ENCODE measurements around the gene EZH2. TPM values are rescaled to one million over a fixed set of nuclear protein-coding genes. Genes with fewer than 3 reads are reported as not detected.

The EZH2 gene
- total RNA-seq, 2 donors from 2014 or later = 2.3 to 8.6 TPM

DNA sequence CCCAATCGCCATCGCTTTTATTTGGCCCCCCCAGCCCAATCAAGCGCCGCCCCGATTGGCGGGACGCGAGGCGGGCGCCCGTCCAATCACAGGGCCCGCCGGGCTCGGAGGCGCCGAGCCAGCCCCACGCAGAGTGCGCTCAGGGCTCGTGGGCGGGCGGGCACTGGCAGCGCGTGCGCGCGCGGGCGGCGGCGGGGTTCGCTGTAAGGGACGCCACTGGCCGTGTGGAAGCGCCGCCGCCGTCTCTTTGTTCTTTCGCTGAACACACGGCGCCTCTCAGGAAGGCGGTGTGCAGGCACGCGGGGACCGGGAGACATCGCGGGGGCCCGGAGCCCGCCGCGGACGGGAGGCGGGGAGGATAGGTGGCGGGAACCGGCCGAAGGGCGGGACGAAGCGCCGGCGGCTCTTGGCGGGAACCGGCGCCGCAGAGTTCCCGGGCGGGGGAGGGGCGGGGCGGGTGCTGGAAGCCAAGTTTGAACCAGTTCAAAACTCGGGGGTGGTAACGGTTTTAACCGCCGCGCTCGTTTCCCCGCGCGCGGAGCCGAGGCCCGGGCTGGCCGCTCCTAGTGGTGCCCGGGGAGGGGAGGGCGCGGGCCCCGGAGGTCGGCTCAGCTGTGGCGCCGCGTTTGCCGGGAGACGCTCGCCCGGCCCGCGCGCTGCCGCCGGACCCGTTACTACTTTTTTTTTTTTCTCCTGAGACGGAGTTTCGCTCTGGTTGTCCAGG, 370 bp upstream of the EZH2 start:
- peak; percentile 92 for DNase-seq (ENCODE audit: low spot score)
- Histone ChIP-seq H3K4me3 (peak overlapping the region; percentile 89 to 91), H3K27me3 (replicated peaks; ENCODE audit: insufficient read depth) (no peaks in the 10 kb centered on the region), H3K27ac (peak overlapping the region; percentile 78 to 93), H3K4me1 (replicated peaks) (no peaks in the 10 kb centered on the region), H3K9me3 (no peaks in the 10 kb centered on the region), H3K36me3 (no peaks in the 10 kb centered on the region)
- intact Hi-C loops (cut with DNase I) = loop anchor here (2.0 to 10.0 kb wide), 5 partner anchors 56 to 240 kb away; partner anchors contain the start of genes CUL1, ZNF425 and ZNF786
- WGBS = under 1% methylated on average over 98 of the region's 101 CpGs
- TF ChIP-seq, protein P1, sequence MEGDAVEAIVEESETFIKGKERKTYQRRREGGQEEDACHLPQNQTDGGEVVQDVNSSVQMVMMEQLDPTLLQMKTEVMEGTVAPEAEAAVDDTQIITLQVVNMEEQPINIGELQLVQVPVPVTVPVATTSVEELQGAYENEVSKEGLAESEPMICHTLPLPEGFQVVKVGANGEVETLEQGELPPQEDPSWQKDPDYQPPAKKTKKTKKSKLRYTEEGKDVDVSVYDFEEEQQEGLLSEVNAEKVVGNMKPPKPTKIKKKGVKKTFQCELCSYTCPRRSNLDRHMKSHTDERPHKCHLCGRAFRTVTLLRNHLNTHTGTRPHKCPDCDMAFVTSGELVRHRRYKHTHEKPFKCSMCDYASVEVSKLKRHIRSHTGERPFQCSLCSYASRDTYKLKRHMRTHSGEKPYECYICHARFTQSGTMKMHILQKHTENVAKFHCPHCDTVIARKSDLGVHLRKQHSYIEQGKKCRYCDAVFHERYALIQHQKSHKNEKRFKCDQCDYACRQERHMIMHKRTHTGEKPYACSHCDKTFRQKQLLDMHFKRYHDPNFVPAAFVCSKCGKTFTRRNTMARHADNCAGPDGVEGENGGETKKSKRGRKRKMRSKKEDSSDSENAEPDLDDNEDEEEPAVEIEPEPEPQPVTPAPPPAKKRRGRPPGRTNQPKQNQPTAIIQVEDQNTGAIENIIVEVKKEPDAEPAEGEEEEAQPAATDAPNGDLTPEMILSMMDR (IDR thresholded peaks at IDR 0.05) = no peak
- TF ChIP-seq POLR2A (IDR thresholded peaks at IDR 0.05) (peak; percentile 83), POLR2AphosphoS5 (IDR thresholded peaks at IDR 0.05) (peak; percentile 75)

DNA sequence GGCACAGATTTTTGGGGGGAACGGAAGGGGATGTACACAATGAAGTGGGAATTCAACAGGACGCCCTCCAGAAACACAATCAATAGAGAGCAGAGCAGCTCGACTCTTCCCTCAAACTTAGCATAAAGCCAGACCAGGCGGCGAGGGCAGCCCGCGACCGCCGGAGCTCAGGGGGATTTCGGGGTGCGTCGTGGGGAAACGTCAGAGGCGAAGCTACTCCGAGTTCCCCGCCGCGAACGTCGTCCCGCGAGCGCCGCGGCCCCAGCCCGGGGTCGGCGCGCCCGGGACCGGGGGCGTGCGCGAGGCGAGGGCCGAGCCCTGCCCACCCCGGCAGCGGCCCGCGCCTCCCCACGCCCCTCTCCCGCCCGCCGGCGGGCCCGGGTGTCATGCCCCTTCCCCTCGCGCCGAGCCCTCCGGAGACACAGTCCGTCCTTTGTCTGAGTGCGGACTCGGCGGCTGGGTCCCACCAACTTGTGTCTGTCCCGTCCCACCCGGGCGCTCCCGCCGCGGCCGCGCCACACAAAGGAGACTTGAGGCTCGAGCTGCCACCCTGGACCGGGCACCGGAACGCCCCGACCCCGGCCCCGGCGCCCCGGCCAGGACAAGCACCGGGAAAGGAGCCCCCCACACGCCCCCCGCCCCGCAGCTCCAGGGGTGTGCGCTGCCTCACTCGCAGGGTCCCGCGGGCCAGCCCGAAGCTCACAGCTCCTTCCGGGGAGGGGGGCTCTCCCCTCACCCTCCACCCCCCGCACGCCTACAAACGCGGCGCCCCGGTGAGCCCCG, 634 bp downstream of the EZH2 start:
- no peaks in the 10 kb centered on the region for H3K4me1 ChIP-seq (replicated peaks)
- H3K27me3 ChIP-seq (replicated peaks; ENCODE audit: insufficient read depth) = no peaks in the 10 kb centered on the region
- WGBS = 1% methylated on average over 37 of the region's 88 CpGs
- intact Hi-C loops (cut with DNase I) = loop anchor here (2.0 to 10.0 kb wide), 5 partner anchors 57 to 241 kb away; partner anchors contain the start of genes CUL1, ZNF425 and ZNF786
- no peaks in the 10 kb centered on the region for H3K36me3 ChIP-seq
- H3K4me3 ChIP-seq = peak overlapping the region; percentile 89 to 91
- H3K27ac ChIP-seq = peak overlapping the region; percentile 67 to 78
- DNase-seq (ENCODE audit: low spot score) = peak; percentile 21
- TF ChIP-seq POLR2AphosphoS5 (IDR thresholded peaks at IDR 0.05) (no peak), POLR2A (IDR thresholded peaks at IDR 0.05) (no peak)
- TF ChIP-seq, protein P1 (IDR thresholded peaks at IDR 0.05) = no peak
- H3K9me3 ChIP-seq = no peaks in the 10 kb centered on the region

DNA sequence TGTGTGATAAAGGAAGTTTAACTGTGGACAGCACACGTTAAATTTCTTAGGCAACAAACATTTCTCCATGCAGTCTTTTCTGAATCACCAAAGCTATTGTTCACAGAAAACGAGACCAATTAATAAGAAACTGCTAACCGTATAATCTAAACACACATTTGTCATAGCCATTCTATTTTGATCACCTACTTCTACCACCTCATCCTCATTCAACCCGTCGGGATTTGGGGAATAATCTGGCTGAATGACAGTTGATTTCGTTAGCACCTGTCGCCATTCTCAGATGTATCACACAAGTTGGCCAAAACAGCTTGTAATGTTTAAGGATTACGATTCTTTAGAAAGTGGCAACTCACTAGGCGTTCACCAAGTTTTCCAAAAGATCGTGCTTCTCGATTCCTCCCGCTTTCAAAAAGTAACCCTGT, 1.2 kb downstream of the EZH2 start:
- intact Hi-C loops (cut with DNase I) = loop anchor here (5.0 to 10.0 kb wide), 4 partner anchors 84 to 242 kb away; partner anchors contain the start of genes CUL1, ZNF425 and ZNF786
- H3K27ac ChIP-seq = peak overlapping the region; percentile 67 to 78
- no peaks in the 10 kb centered on the region for H3K36me3 ChIP-seq
- H3K27me3 ChIP-seq (replicated peaks; ENCODE audit: insufficient read depth) = no peaks in the 10 kb centered on the region
- no peaks in the 10 kb centered on the region for H3K4me1 ChIP-seq (replicated peaks)
- H3K4me3 ChIP-seq = peak overlapping the region; percentile 89 to 91
- no peak for DNase-seq (ENCODE audit: low spot score)
- TF ChIP-seq POLR2A (IDR thresholded peaks at IDR 0.05) (no peak), POLR2AphosphoS5 (IDR thresholded peaks at IDR 0.05) (peak; percentile 28)
- TF ChIP-seq, protein P1 (IDR thresholded peaks at IDR 0.05) = no peak
- no peaks in the 10 kb centered on the region for H3K9me3 ChIP-seq
- 0% methylated on average over 12 of the region's 12 CpGs for WGBS

DNA sequence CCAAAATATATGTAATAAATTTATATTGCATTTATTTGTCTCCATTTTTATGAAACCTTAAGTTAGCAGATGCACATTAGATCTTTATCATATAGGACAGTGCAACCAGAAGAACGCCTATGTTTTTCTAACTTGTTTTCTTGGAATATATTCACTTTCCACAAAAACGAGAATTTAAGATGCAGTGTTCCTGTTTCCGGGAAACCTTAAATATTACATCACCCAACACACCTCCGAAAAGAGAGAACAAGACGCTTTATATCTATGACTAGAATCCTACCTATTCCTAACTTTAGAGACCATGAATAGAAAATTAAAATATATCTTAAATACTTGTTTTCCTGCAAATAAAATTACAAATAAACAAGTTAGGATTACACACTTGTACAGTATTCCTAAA, 1.9 kb downstream of the EZH2 start:
- H3K9me3 ChIP-seq = no peaks in the 10 kb centered on the region
- intact Hi-C loops (cut with DNase I) = loop anchor here (5.0 to 10.0 kb wide), 4 partner anchors 85 to 243 kb away; partner anchors contain the start of genes CUL1, ZNF425 and ZNF786
- no peak for DNase-seq (ENCODE audit: low spot score)
- H3K27ac ChIP-seq = no peak overlapping the region
- H3K4me1 ChIP-seq (replicated peaks) = no peaks in the 10 kb centered on the region
- no peak overlapping the region for H3K4me3 ChIP-seq
- 29% methylated on average over 5 of the region's 5 CpGs for WGBS
- H3K27me3 ChIP-seq (replicated peaks; ENCODE audit: insufficient read depth) = no peaks in the 10 kb centered on the region
- TF ChIP-seq POLR2A (IDR thresholded peaks at IDR 0.05) (no peak), POLR2AphosphoS5 (IDR thresholded peaks at IDR 0.05) (no peak)
- TF ChIP-seq, protein P1 (IDR thresholded peaks at IDR 0.05) = no peak
- H3K36me3 ChIP-seq = no peaks in the 10 kb centered on the region

Data from prostate gland (tissue), 2 donors.